Neuronal stem cell (in vitro differentiated cells): ENCODE measurements around the gene SDHB.
A peak's percentile ranks its signal among the peaks of the same experiment; 100 is the strongest.

Source experiments
- DNase-seq: peaks from one replicate; pipeline ENCODE4 v3.0.0-alpha.2; 2013; ENCODE audit warnings: low spot score
- H2AFZ ChIP-seq: one replicate; pipeline ENCODE4 v1.6.1; 2013; ENCODE audit warnings: mild to moderate bottlenecking, low read length, inconsistent platforms
- H2AK5ac ChIP-seq: 2 replicates; pipeline ENCODE4 v1.6.1; 2013; ENCODE audit warnings: low read depth, mild to moderate bottlenecking, inconsistent platforms, low read length, moderate library complexity, mixed read lengths
- H2BK120ac ChIP-seq: 2 replicates; pipeline ENCODE4 v1.6.1; 2013; ENCODE audit warnings: low read depth, mild to moderate bottlenecking, inconsistent platforms, low read length, moderate library complexity, mixed read lengths
- H2BK12ac ChIP-seq: one replicate; pipeline ENCODE4 v1.6.1; 2013; ENCODE audit warnings: low read length, inconsistent platforms
- H2BK15ac ChIP-seq: 2 replicates; pipeline ENCODE4 v1.6.1; 2013; ENCODE audit warnings: mild to moderate bottlenecking, low read length, inconsistent platforms, mixed read lengths
- H2BK5ac ChIP-seq: one replicate; pipeline ENCODE4 v1.6.1; 2013; ENCODE audit warnings: inconsistent platforms, mild to moderate bottlenecking, low read length, moderate library complexity
- H3K14ac ChIP-seq: one replicate; pipeline ENCODE4 v1.6.1; 2013; ENCODE audit warnings: low read length, inconsistent platforms
- H3K18ac ChIP-seq: 2 replicates; pipeline ENCODE4 v1.6.1; 2013; ENCODE audit warnings: low read length, inconsistent platforms
- H3K23ac ChIP-seq: 2 replicates; pipeline ENCODE4 v1.6.1; 2013; ENCODE audit warnings: low read depth, mild to moderate bottlenecking, mixed read lengths, low read length, inconsistent platforms; ENCODE audit not compliant: poor library complexity
- H3K27ac ChIP-seq: replicated peaks from 3 replicates; pipeline ENCODE4 v1.5.1; 2013; ENCODE audit warnings: low read length, inconsistent platforms
- H3K27me3 ChIP-seq, 3 experiments: 2 replicates each; pipeline ENCODE4 v1.6.1; 2013; ENCODE audit warnings: low read length in 3 of 3, mild to moderate bottlenecking in 2 of 3, inconsistent platforms in 1 of 3, low read depth in 1 of 3, mixed read lengths in 1 of 3, moderate library complexity in 1 of 3; ENCODE audit not compliant: control insufficient read depth in 3 of 3, insufficient read depth in 3 of 3
- H3K36me3 ChIP-seq, 2 donors: replicated peaks in 1 of 2; 2 replicates each; pipeline ENCODE4 v1.6.1; 2013; ENCODE audit warnings: low read length in 2 of 2; ENCODE audit not compliant: control insufficient read depth in 2 of 2, insufficient read depth in 2 of 2
- H3K4ac ChIP-seq: 2 replicates; pipeline ENCODE4 v1.6.1; 2013; ENCODE audit warnings: inconsistent platforms, mild to moderate bottlenecking, low read length, moderate library complexity
- H3K4me1 ChIP-seq, 2 donors: 1 replicate in 1 of 2; 2 replicates in 1 of 2; pipeline ENCODE4 v1.6.1; 2013; ENCODE audit warnings: low read length in 2 of 2, low read depth in 1 of 2; ENCODE audit not compliant: control insufficient read depth in 2 of 2, insufficient read depth in 1 of 2
- H3K4me2 ChIP-seq: one replicate; pipeline ENCODE4 v1.6.1; 2013; ENCODE audit warnings: mild to moderate bottlenecking, low read length, inconsistent platforms; ENCODE audit not compliant: insufficient read depth, poor library complexity, severe bottlenecking
- H3K4me3 ChIP-seq, 2 donors: 2 replicates each; pipeline ENCODE4 v1.5.1; 2013; ENCODE audit warnings: low read length in 2 of 2, mild to moderate bottlenecking in 2 of 2, inconsistent platforms in 1 of 2, moderate library complexity in 1 of 2
- H3K79me1 ChIP-seq: one replicate; pipeline ENCODE4 v1.6.1; 2013; ENCODE audit warnings: low read depth, mild to moderate bottlenecking, inconsistent platforms, low read length, moderate library complexity
- H3K9ac ChIP-seq: one replicate; pipeline ENCODE4 v1.6.1; 2013; ENCODE audit warnings: mild to moderate bottlenecking, low read depth, low read length, inconsistent platforms; ENCODE audit not compliant: poor library complexity
- H3K9me3 ChIP-seq, 2 donors: replicated peaks in 1 of 2; 2 replicates each; pipeline versions ENCODE3 to v1.6.1; 2013; ENCODE audit warnings: low read length in 2 of 2, mild to moderate bottlenecking in 2 of 2, inconsistent platforms in 1 of 2, low read depth in 1 of 2, mixed read lengths in 1 of 2, moderate library complexity in 1 of 2; ENCODE audit not compliant: control insufficient read depth in 2 of 2, insufficient read depth in 1 of 2
- H4K8ac ChIP-seq: one replicate; pipeline ENCODE4 v1.6.1; 2013; ENCODE audit warnings: low read depth, mild to moderate bottlenecking, inconsistent platforms, low read length, moderate library complexity
- H4K91ac ChIP-seq: one replicate; pipeline ENCODE4 v1.6.1; 2013; ENCODE audit warnings: low read length, low read depth, mild to moderate bottlenecking, inconsistent platforms; ENCODE audit not compliant: poor library complexity
- WGBS, 2 donors: extraction: QIAGEN DNeasy Blood & Tissue Kit; methylation state at CpG; one replicate each; pipeline ENCODE4 v1.1.7; 2013; ENCODE audit warnings: missing lambda C conversion rate in 2 of 2, mixed read lengths in 1 of 2; ENCODE audit not compliant: insufficient read length in 2 of 2, insufficient replicate concordance in 1 of 2; ENCODE audit errors: extremely low coverage in 2 of 2; 5-methylcytosine and 5-hydroxymethylcytosine counted together

Gene SDHB

DNA sequence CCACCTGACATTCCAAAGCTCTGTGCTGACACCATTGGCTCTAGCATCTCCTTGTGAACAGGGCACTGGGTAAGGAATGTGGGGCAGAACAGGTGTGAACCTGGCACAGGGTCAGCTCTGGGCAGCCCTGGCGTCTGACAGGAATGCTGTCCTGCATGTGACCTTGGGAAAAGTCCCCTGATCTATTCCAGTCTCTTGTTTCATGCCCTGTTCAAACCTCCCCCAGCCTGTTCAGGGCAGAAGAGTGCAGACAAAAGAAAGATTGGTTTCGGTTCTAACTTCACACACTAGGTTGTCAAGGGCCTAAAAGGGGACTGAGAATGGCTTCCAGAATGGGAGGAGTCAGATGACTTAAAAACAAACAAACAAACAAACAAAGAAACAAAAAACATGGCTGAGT, 27.6 kb upstream of the SDHB start:
- Histone ChIP-seq H3K27me3 (peaks cover 0 to 13% (median 0%) of the 10 kb centered on the region in 3 experiments), H3K27ac (no peak overlapping the region), H3K36me3 (no peaks in the 10 kb centered on the region), H2BK120ac (no peak overlapping the region), H2AK5ac (no peak overlapping the region), H2BK12ac (no peak overlapping the region), H4K91ac (no peak overlapping the region), H2BK5ac (no peak overlapping the region), H3K4me1 (peaks cover 0 to 1% of the 10 kb centered on the region in 2 donors), H3K4ac (no peak overlapping the region), H3K79me1 (no peaks in the 10 kb centered on the region), H2BK15ac (no peak overlapping the region), H3K9me3 (no peaks in the 10 kb centered on the region), H3K23ac (no peak overlapping the region), H3K9ac (no peak overlapping the region), H3K4me3 (peak overlapping the region in 1 of 2 donors; percentile 28), H4K8ac (no peak overlapping the region), H3K4me2 (no peak overlapping the region), H3K18ac (peak overlapping the region; percentile 2), H2AFZ (no peak overlapping the region), H3K14ac (no peak overlapping the region)
- no CpG with 5 or more reads among the region's 2 CpGs for WGBS, 2 donors
- no peak for DNase-seq

DNA sequence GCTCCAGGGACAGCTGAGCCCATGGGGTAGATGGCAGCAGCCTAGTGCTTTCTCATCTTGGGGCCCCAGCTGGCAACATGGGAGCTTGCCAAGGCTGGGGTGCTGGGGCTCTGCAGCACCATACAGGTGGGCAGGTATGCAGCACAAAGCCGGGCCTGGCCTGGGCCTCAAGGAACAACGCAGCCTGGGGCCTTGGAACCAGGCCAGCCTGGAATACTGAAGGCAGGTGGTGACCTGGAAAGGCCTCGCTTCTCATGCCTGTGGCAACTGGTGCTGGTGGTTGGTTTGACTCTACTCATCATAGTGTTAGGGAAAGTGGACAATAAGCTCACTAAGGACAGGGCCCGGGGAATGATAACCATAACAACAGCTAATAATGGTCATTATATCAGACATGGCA, 27.0 kb upstream of the SDHB start:
- H4K8ac ChIP-seq, result no peak overlapping the region
- no peak overlapping the region for H3K18ac ChIP-seq
- no peaks in the 10 kb centered on the region for H3K36me3 ChIP-seq
- no peak overlapping the region for H2BK120ac ChIP-seq
- H2AFZ ChIP-seq, result no peak overlapping the region
- no peak overlapping the region for H4K91ac ChIP-seq
- peaks cover 0 to 9% (median 0%) of the 10 kb centered on the region in 3 experiments for H3K27me3 ChIP-seq
- no peak overlapping the region for H3K23ac ChIP-seq
- no peak overlapping the region for H2BK5ac ChIP-seq
- no peak overlapping the region for H3K4ac ChIP-seq
- no peak overlapping the region for H3K9ac ChIP-seq
- no peak overlapping the region for H2BK15ac ChIP-seq
- H3K4me2 ChIP-seq, result no peak overlapping the region
- H2BK12ac ChIP-seq, result no peak overlapping the region
- no peaks in the 10 kb centered on the region for H3K9me3 ChIP-seq
- H3K14ac ChIP-seq, result no peak overlapping the region
- peaks cover 0 to 1% of the 10 kb centered on the region in 2 donors for H3K4me1 ChIP-seq
- H3K79me1 ChIP-seq, result no peaks in the 10 kb centered on the region
- H3K27ac ChIP-seq, result no peak overlapping the region
- H2AK5ac ChIP-seq, result no peak overlapping the region
- H3K4me3 ChIP-seq, result no peak overlapping the region
- WGBS, 2 donors, result no CpG with 5 or more reads among the region's 4 CpGs
- DNase-seq, result no peak

GRCh38 chr1:17080085-17080759, 26.4 kb upstream of the SDHB start:
- peaks cover 0 to 1% of the 10 kb centered on the region in 2 donors for H3K4me1 ChIP-seq
- no peak overlapping the region for H3K14ac ChIP-seq
- H2BK120ac ChIP-seq, result no peak overlapping the region
- no peaks in the 10 kb centered on the region for H3K36me3 ChIP-seq
- H3K4ac ChIP-seq, result no peak overlapping the region
- H3K4me2 ChIP-seq, result no peak overlapping the region
- DNase-seq, result no peak
- H3K27ac ChIP-seq, result no peak overlapping the region
- no peak overlapping the region for H2BK12ac ChIP-seq
- H2BK15ac ChIP-seq, result no peak overlapping the region
- no peak overlapping the region for H2BK5ac ChIP-seq
- H3K18ac ChIP-seq, result no peak overlapping the region
- no peak overlapping the region for H2AFZ ChIP-seq
- no peak overlapping the region for H2AK5ac ChIP-seq
- H3K9ac ChIP-seq, result no peak overlapping the region
- no peak overlapping the region for H4K8ac ChIP-seq
- no CpG with 5 or more reads among the region's 8 CpGs for WGBS, 2 donors
- no peaks in the 10 kb centered on the region for H3K9me3 ChIP-seq
- no peak overlapping the region for H4K91ac ChIP-seq
- H3K23ac ChIP-seq, result no peak overlapping the region
- no peak overlapping the region for H3K4me3 ChIP-seq
- no peaks in the 10 kb centered on the region for H3K79me1 ChIP-seq
- peaks cover 0 to 8% (median 0%) of the 10 kb centered on the region in 3 experiments for H3K27me3 ChIP-seq

DNA sequence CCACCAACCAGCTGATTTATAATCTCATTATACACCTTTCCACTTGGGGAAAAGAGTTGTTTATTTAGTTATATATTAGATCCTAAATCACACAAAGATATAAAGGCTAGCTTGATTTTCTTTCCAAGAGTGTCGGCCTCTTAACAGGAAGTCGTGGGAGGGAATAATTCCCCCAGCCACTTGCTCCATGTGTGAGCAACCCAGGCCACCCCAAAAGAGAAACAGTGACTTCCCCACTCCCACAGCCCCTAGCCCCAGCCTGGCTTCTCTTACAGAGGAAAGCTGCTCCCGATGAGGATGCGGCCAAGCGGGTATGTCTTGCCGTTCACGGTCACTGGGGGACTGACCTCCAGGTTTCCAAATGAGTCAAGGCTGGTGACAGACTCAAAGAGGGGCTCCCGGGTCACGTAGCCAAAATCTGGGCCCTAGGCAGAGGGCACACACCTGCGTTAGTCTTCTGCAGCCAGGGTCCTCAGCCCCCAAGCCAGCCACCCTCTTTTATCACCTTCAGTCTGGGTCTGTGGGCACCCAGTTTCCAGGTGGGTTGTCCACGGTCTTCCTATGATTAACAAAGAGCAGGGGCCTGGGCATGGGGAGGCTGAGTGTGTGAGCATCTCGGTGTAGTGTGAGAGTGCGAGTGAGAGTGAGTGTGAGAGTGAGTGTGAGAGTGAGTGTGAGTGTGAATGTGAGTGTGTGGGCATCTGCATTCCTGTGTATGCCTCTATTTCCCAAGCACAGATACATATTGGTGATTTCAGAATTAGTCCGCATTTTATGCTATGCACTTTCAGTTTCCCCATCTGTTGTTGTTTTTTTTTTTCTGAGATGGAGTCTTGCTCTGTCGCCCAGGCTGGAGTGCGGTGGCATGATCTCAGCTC, 25.4 kb upstream of the SDHB start:
- H3K23ac ChIP-seq, result no peak overlapping the region
- no peak overlapping the region for H3K14ac ChIP-seq

More for the DNA sequence above, 25.4 kb upstream of the SDHB start:
- DNase-seq, result no peak
- H3K4me1 ChIP-seq, result peaks cover 0 to 1% of the 10 kb centered on the region in 2 donors
- no peak overlapping the region for H3K4me2 ChIP-seq
- 100% methylated on average over 1 of the region's 16 CpGs for WGBS, 2 donors
- no peak overlapping the region for H3K4me3 ChIP-seq
- H2BK120ac ChIP-seq, result no peak overlapping the region
- H2BK5ac ChIP-seq, result no peak overlapping the region
- no peak overlapping the region for H3K4ac ChIP-seq
- no peak overlapping the region for H2AFZ ChIP-seq
- H3K79me1 ChIP-seq, result no peaks in the 10 kb centered on the region
- no peak overlapping the region for H3K27ac ChIP-seq
- H3K36me3 ChIP-seq, result no peaks in the 10 kb centered on the region
- no peak overlapping the region for H2BK15ac ChIP-seq
- H3K18ac ChIP-seq, result peak overlapping the region; percentile 45
- H2BK12ac ChIP-seq, result no peak overlapping the region
- H2AK5ac ChIP-seq, result no peak overlapping the region
- no peak overlapping the region for H4K8ac ChIP-seq
- H4K91ac ChIP-seq, result no peak overlapping the region
- H3K9ac ChIP-seq, result no peak overlapping the region
- peaks cover 0 to under 1% (median 0%) of the 10 kb centered on the region in 3 experiments for H3K27me3 ChIP-seq
- H3K9me3 ChIP-seq, result no peaks in the 10 kb centered on the region
